Measurements from ENCODE around the gene ARAP1. TPM values are rescaled to one million over a fixed set of nuclear protein-coding genes. Genes with fewer than 3 reads are reported as not detected.

The ARAP1 gene
- total and polyA plus RNA-seq, 2 donors (not counting 1 experiment from before 2014, with no cell fraction given) = 41.8 to 113 TPM

DNA sequence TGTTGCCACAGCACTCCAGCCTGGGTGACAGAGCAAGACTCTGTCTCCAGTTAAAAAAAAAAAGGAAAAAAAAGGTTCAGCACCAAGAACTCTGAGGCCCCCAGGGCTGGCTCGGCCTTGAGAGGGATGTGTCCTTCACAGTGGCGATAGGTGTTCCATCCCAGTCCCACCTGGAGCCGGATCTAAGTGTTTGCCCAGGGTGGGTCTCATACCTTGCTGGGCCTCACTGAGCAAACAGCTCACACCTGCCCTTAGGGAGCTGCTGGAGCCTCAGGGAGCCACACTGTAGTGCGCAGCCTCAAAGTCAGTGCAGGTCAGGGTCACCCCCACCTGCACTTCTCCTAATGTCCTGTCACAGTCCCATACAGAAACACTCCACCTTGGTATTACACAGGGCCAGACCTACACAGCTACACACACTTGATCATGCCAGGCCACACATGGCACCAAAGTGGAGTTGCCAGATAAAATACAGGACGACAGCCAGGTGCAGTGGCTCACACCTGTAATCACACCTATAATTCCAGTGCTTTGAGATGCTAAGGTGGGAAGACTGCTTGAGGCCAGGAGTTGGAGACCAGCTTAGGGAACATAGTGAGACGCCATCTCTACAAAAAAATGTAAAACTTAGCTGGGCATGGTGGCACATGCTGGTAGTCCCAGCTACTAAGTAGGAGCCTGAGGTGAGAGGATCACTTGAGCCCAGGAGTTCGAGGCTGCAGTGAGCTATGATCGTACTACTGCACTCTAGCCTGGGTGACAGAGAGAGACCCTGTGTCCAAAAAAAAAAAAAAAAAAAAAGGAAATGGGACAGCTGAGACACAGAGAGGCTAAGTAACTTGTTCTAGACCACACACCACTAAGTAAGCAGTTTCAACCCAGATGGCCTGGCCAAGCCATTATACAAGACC is 34.4 kb upstream of the ARAP1 start:
- Histone ChIP-seq H3K79me2 (ENCODE audit: control insufficient read depth, insufficient read depth, low read length) (no peaks in the 10 kb centered on the region), H3K27ac (ENCODE audit: insufficient read depth, low read length) (no peak overlapping the region), H2AFZ (ENCODE audit: low read length) (no peak overlapping the region), H3K9me3 (ENCODE audit: control insufficient read depth, insufficient read depth, low read depth, low read length) (no peaks in the 10 kb centered on the region), H4K20me1 (ENCODE audit: control insufficient read depth, extremely low read depth, insufficient read depth, low read length) (no peaks in the 10 kb centered on the region), H3K4me1 (ENCODE audit: control insufficient read depth, extremely low read depth, insufficient read depth, low read length) (peaks cover 5% of the 10 kb centered on the region), H3K36me3 (ENCODE audit: control insufficient read depth, insufficient read depth, low read length) (no peaks in the 10 kb centered on the region), H3K27me3 (ENCODE audit: control insufficient read depth, insufficient read depth, low read length) (no peaks in the 10 kb centered on the region), H3K4me2 (ENCODE audit: extremely low read depth, insufficient read depth, low read length) (no peak overlapping the region), H3K9ac (ENCODE audit: insufficient read depth, low read length) (no peak overlapping the region), H3K4me3 (replicated peaks in 1 of 4; ENCODE audit: control extremely low read depth in 1 of 4, insufficient read depth in 1 of 4, low read depth in 3 of 4, low read length in 4 of 4) (no peak overlapping the region)
- no peak for TF ChIP-seq EZH2 (IDR thresholded peaks at IDR 0.05; ENCODE audit: low read length, missing control alignments)
- TF ChIP-seq, protein P1, sequence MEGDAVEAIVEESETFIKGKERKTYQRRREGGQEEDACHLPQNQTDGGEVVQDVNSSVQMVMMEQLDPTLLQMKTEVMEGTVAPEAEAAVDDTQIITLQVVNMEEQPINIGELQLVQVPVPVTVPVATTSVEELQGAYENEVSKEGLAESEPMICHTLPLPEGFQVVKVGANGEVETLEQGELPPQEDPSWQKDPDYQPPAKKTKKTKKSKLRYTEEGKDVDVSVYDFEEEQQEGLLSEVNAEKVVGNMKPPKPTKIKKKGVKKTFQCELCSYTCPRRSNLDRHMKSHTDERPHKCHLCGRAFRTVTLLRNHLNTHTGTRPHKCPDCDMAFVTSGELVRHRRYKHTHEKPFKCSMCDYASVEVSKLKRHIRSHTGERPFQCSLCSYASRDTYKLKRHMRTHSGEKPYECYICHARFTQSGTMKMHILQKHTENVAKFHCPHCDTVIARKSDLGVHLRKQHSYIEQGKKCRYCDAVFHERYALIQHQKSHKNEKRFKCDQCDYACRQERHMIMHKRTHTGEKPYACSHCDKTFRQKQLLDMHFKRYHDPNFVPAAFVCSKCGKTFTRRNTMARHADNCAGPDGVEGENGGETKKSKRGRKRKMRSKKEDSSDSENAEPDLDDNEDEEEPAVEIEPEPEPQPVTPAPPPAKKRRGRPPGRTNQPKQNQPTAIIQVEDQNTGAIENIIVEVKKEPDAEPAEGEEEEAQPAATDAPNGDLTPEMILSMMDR (conservative IDR thresholded peaks at IDR 0.05 in 1 of 2, IDR thresholded peaks at IDR 0.05 in 1 of 2; ENCODE audit: low read depth in 1 of 2, low read length in 2 of 2) = no peak
- DNase-seq (ENCODE audit: low read depth in 2 of 2) = no peak

GRCh38 chr11:72784662-72785061 is 32.5 kb upstream of the ARAP1 start:
- H3K4me2 ChIP-seq (ENCODE audit: extremely low read depth, insufficient read depth, low read length) = no peak overlapping the region
- H3K36me3 ChIP-seq (ENCODE audit: control insufficient read depth, insufficient read depth, low read length) = no peaks in the 10 kb centered on the region
- H3K27ac ChIP-seq (ENCODE audit: insufficient read depth, low read length) = no peak overlapping the region
- no peak overlapping the region for H3K9ac ChIP-seq (ENCODE audit: insufficient read depth, low read length)
- H3K4me3 ChIP-seq (replicated peaks in 1 of 4; ENCODE audit: control extremely low read depth in 1 of 4, insufficient read depth in 1 of 4, low read depth in 3 of 4, low read length in 4 of 4) = no peak overlapping the region
- no peak for DNase-seq (ENCODE audit: low read depth in 2 of 2)
- peaks cover 3% of the 10 kb centered on the region for H3K27me3 ChIP-seq (ENCODE audit: control insufficient read depth, insufficient read depth, low read length)
- H4K20me1 ChIP-seq (ENCODE audit: control insufficient read depth, extremely low read depth, insufficient read depth, low read length) = no peaks in the 10 kb centered on the region
- H3K79me2 ChIP-seq (ENCODE audit: control insufficient read depth, insufficient read depth, low read length) = no peaks in the 10 kb centered on the region
- no peaks in the 10 kb centered on the region for H3K9me3 ChIP-seq (ENCODE audit: control insufficient read depth, insufficient read depth, low read depth, low read length)
- no peak overlapping the region for H2AFZ ChIP-seq (ENCODE audit: low read length)
- peaks cover 1% of the 10 kb centered on the region for H3K4me1 ChIP-seq (ENCODE audit: control insufficient read depth, extremely low read depth, insufficient read depth, low read length)
- TF ChIP-seq EZH2 (IDR thresholded peaks at IDR 0.05; ENCODE audit: low read length, missing control alignments) = no peak
- TF ChIP-seq, protein P1 (conservative IDR thresholded peaks at IDR 0.05 in 1 of 2, IDR thresholded peaks at IDR 0.05 in 1 of 2; ENCODE audit: low read depth in 1 of 2, low read length in 2 of 2) = no peak

- H3K9ac ChIP-seq (ENCODE audit: insufficient read depth, low read length) = no peak overlapping the region
- H3K27ac ChIP-seq (ENCODE audit: insufficient read depth, low read length) = no peak overlapping the region
- no peaks in the 10 kb centered on the region for H3K79me2 ChIP-seq (ENCODE audit: control insufficient read depth, insufficient read depth, low read length)
- no peaks in the 10 kb centered on the region for H3K4me1 ChIP-seq (ENCODE audit: control insufficient read depth, extremely low read depth, insufficient read depth, low read length)
- no peaks in the 10 kb centered on the region for H3K36me3 ChIP-seq (ENCODE audit: control insufficient read depth, insufficient read depth, low read length)
- H3K4me2 ChIP-seq (ENCODE audit: extremely low read depth, insufficient read depth, low read length) = no peak overlapping the region
- no peaks in the 10 kb centered on the region for H3K9me3 ChIP-seq (ENCODE audit: control insufficient read depth, insufficient read depth, low read depth, low read length)
- DNase-seq (ENCODE audit: low read depth in 2 of 2) = no peak
- TF ChIP-seq EZH2 (IDR thresholded peaks at IDR 0.05; ENCODE audit: low read length, missing control alignments) = no peak
- TF ChIP-seq, protein P1 (conservative IDR thresholded peaks at IDR 0.05 in 1 of 2, IDR thresholded peaks at IDR 0.05 in 1 of 2; ENCODE audit: low read depth in 1 of 2, low read length in 2 of 2) = no peak
- H2AFZ ChIP-seq (ENCODE audit: low read length) = no peak overlapping the region
- no peak overlapping the region for H3K4me3 ChIP-seq (replicated peaks in 1 of 4; ENCODE audit: control extremely low read depth in 1 of 4, insufficient read depth in 1 of 4, low read depth in 3 of 4, low read length in 4 of 4)
- H3K27me3 ChIP-seq (ENCODE audit: control insufficient read depth, insufficient read depth, low read length) = peaks cover 3% of the 10 kb centered on the region
- H4K20me1 ChIP-seq (ENCODE audit: control insufficient read depth, extremely low read depth, insufficient read depth, low read length) = no peaks in the 10 kb centered on the region
These were observed 31.1 kb upstream of the ARAP1 start for GRCh38 chr11:72783144-72783905.
